ENCODE results near the gene ATP9B. TPM values are rescaled to one million over a fixed set of nuclear protein-coding genes. Genes with fewer than 3 reads are reported as not detected.
A peak's percentile ranks its signal among the peaks of the same experiment; 100 is the strongest.

Gene ATP9B
- polyA plus RNA-seq, 1 of the 3 experiments (the other 2 are of a cell fraction): 11.2 TPM

GRCh38 chr18:79379251-79379905 lies 310.2 kb downstream of the ATP9B start:
- ChIA-PET CTCF (interaction anchor here (1.0 to 7.0 kb wide), 12 partner anchors 7 to 271 kb away, joined by 3 to 41 read pairs (median 4); no protein-coding TSS in a partner anchor), POLR2A (no interaction called here)
- H3K4me3 ChIP-seq (ENCODE audit: low read depth in 2 of 2, low read length in 1 of 2): peak overlapping the region in 1 of 2 experiments; percentile 41; a peak in 1 of 4 replicates
- WGBS (ENCODE audit: low lambda C conversion rate): 77% methylated on average over 20 of the region's 22 CpGs
- H4K20me1 ChIP-seq (ENCODE audit: insufficient read depth): no peaks in the 10 kb centered on the region
- H3K79me2 ChIP-seq (ENCODE audit: insufficient read depth): no peaks in the 10 kb centered on the region
- no peaks in the 10 kb centered on the region for H3K4me1 ChIP-seq (ENCODE audit: control insufficient read depth in 1 of 2, insufficient read depth in 2 of 2, low read depth in 1 of 2, low read length in 1 of 2)
- H3K9ac ChIP-seq: no peak overlapping the region
- H3K27me3 ChIP-seq (ENCODE audit: insufficient read depth): peaks cover 22% of the 10 kb centered on the region
- H3F3A ChIP-seq (replicated peaks; ENCODE audit: insufficient read depth): no peaks in the 10 kb centered on the region
- no peak overlapping the region for H2AFZ ChIP-seq (ENCODE audit: low read depth)
- peaks cover 3 to 8% of the 10 kb centered on the region in 2 experiments for H3K36me3 ChIP-seq (replicated peaks in 1 of 2; ENCODE audit: control insufficient read depth in 1 of 2, insufficient read depth in 2 of 2, low read length in 1 of 2)
- no peak overlapping the region for H3K27ac ChIP-seq (ENCODE audit: low read depth in 2 of 2, low read length in 1 of 2)
- no peaks in the 10 kb centered on the region for H3K9me2 ChIP-seq
- H3K9me3 ChIP-seq: no peaks in the 10 kb centered on the region
- TF ChIP-seq TEAD4 (IDR thresholded peaks at IDR 0.05; ENCODE audit: borderline replicate concordance, insufficient read depth) (no peak), EP300 (IDR thresholded peaks at IDR 0.05; ENCODE audit: borderline replicate concordance in 1 of 2, low read depth in 1 of 2, low read length in 1 of 2) (no peak), SIN3A (IDR thresholded peaks at IDR 0.05; ENCODE audit: borderline replicate concordance, low read depth, low read length) (no peak), FOXM1 (IDR thresholded peaks at IDR 0.05; ENCODE audit: low read depth) (no peak), POLR2AphosphoS5 (IDR thresholded peaks at IDR 0.05; ENCODE audit: low read depth, low read length) (no peak), MEF2A (IDR thresholded peaks at IDR 0.05; ENCODE audit: borderline replicate concordance, low read depth) (no peak), SMC3 (IDR thresholded peaks at IDR 0.05; ENCODE audit: low read depth, low read length) (no peak), CHD2 (IDR thresholded peaks at IDR 0.05; ENCODE audit: low read length, partially characterized antibody) (no peak), TAF1 (IDR thresholded peaks at IDR 0.05; ENCODE audit: borderline replicate concordance, low read depth, low read length) (no peak), MXI1 (IDR thresholded peaks at IDR 0.05; ENCODE audit: low read depth, low read length) (no peak), RFX5 (IDR thresholded peaks at IDR 0.05; ENCODE audit: low read length) (no peak), FOXJ3 (CRISPR knock-in tag; IDR thresholded peaks at IDR 0.05) (no peak)
- TF ChIP-seq, protein P1, sequence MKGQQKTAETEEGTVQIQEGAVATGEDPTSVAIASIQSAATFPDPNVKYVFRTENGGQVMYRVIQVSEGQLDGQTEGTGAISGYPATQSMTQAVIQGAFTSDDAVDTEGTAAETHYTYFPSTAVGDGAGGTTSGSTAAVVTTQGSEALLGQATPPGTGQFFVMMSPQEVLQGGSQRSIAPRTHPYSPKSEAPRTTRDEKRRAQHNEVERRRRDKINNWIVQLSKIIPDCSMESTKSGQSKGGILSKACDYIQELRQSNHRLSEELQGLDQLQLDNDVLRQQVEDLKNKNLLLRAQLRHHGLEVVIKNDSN (IDR thresholded peaks at IDR 0.05; ENCODE audit: borderline replicate concordance, low read depth): no peak
- no peak overlapping the region for H3K4me2 ChIP-seq
- no peak for DNase-seq

GRCh38 chr18:79379931-79380815 lies 311.0 kb downstream of the ATP9B start:
- peaks cover 3 to 6% of the 10 kb centered on the region in 2 experiments for H3K36me3 ChIP-seq (replicated peaks in 1 of 2; ENCODE audit: control insufficient read depth in 1 of 2, insufficient read depth in 2 of 2, low read length in 1 of 2)
- no peak overlapping the region for H2AFZ ChIP-seq (ENCODE audit: low read depth)
- no peaks in the 10 kb centered on the region for H4K20me1 ChIP-seq (ENCODE audit: insufficient read depth)
- no peaks in the 10 kb centered on the region for H3K79me2 ChIP-seq (ENCODE audit: insufficient read depth)
- no peak for DNase-seq
- ChIA-PET POLR2A (no interaction called here), CTCF (interaction anchor here (0.7 to 7.0 kb wide), 23 partner anchors 8 to 274 kb away, joined by 3 to 41 read pairs (median 4); no protein-coding TSS in a partner anchor)
- WGBS (ENCODE audit: low lambda C conversion rate): 80% methylated on average over 30 of the region's 40 CpGs
- H3K4me2 ChIP-seq: no peak overlapping the region
- TF ChIP-seq USF2 (IDR thresholded peaks at IDR 0.05; ENCODE audit: borderline replicate concordance, low read depth, low read length) (no peak), ELF1 (IDR thresholded peaks at IDR 0.05) (no peak)
- TF ChIP-seq, protein P2, sequence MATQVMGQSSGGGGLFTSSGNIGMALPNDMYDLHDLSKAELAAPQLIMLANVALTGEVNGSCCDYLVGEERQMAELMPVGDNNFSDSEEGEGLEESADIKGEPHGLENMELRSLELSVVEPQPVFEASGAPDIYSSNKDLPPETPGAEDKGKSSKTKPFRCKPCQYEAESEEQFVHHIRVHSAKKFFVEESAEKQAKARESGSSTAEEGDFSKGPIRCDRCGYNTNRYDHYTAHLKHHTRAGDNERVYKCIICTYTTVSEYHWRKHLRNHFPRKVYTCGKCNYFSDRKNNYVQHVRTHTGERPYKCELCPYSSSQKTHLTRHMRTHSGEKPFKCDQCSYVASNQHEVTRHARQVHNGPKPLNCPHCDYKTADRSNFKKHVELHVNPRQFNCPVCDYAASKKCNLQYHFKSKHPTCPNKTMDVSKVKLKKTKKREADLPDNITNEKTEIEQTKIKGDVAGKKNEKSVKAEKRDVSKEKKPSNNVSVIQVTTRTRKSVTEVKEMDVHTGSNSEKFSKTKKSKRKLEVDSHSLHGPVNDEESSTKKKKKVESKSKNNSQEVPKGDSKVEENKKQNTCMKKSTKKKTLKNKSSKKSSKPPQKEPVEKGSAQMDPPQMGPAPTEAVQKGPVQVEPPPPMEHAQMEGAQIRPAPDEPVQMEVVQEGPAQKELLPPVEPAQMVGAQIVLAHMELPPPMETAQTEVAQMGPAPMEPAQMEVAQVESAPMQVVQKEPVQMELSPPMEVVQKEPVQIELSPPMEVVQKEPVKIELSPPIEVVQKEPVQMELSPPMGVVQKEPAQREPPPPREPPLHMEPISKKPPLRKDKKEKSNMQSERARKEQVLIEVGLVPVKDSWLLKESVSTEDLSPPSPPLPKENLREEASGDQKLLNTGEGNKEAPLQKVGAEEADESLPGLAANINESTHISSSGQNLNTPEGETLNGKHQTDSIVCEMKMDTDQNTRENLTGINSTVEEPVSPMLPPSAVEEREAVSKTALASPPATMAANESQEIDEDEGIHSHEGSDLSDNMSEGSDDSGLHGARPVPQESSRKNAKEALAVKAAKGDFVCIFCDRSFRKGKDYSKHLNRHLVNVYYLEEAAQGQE (IDR thresholded peaks at IDR 0.05; ENCODE audit: low read depth, low read length): no peak
- H3K9me2 ChIP-seq: no peaks in the 10 kb centered on the region
- H3K27ac ChIP-seq (ENCODE audit: low read depth in 2 of 2, low read length in 1 of 2): no peak overlapping the region
- H3K4me1 ChIP-seq (ENCODE audit: control insufficient read depth in 1 of 2, insufficient read depth in 2 of 2, low read depth in 1 of 2, low read length in 1 of 2): no peaks in the 10 kb centered on the region; a peak in 1 of 4 replicates
- H3K9me3 ChIP-seq: no peaks in the 10 kb centered on the region
- no peak overlapping the region for H3K4me3 ChIP-seq (ENCODE audit: low read depth in 2 of 2, low read length in 1 of 2)
- peaks cover 30% of the 10 kb centered on the region for H3K27me3 ChIP-seq (ENCODE audit: insufficient read depth)
- no peak overlapping the region for H3K9ac ChIP-seq
- H3F3A ChIP-seq (replicated peaks; ENCODE audit: insufficient read depth): no peaks in the 10 kb centered on the region
